HepG2 (cell line): ENCODE results near the gene HECTD2. TPM values are rescaled to one million over a fixed set of nuclear protein-coding genes. Genes with fewer than 3 reads are reported as not detected.

ENCODE experiments used
- ARHGAP35 ChIP-seq: sonication (generic); formaldehyde crosslinking; IDR thresholded peaks from 2 replicates; pipeline ENCODE4 v1.9.0; 2022; ENCODE audit warnings: mild to moderate bottlenecking, inconsistent platforms, moderate library complexity, missing genetic modification reagents, borderline replicate concordance
- CHD2 ChIP-seq: IDR thresholded peaks from 2 replicates; pipeline ENCODE4 v1.6.1; 2011; ENCODE audit warnings: low read depth, low read length, improper control_type of control experiment
- FOXC1 ChIP-seq: sonication (generic); formaldehyde crosslinking; IDR thresholded peaks from 2 replicates; pipeline ENCODE4 v1.8.0; 2022; ENCODE audit warnings: mild to moderate bottlenecking, missing genetic modification reagents, borderline replicate concordance
- KDM2A ChIP-seq: sonication (generic); formaldehyde crosslinking; IDR thresholded peaks from 2 replicates; pipeline ENCODE4 v1.4.0; 2020; ENCODE audit warnings: low read depth, missing genetic modification reagents, borderline replicate concordance
- KDM5A ChIP-seq: fragments of 200-600 bp; sonication (generic); IDR thresholded peaks from 2 replicates; pipeline ENCODE4 v1.7.0; 2018; ENCODE audit warnings: antibody characterized with exemption, mild to moderate bottlenecking, low read length, borderline replicate concordance
- MIER3 ChIP-seq: IDR thresholded peaks from 2 replicates; pipeline ENCODE4 v1.6.1; 2016; ENCODE audit warnings: missing compliant biosample characterization, borderline replicate concordance
- PITX1 ChIP-seq: sonication (generic); formaldehyde crosslinking; IDR thresholded peaks from 2 replicates; pipeline ENCODE4 v1.5.1; 2020; ENCODE audit warnings: mild to moderate bottlenecking, missing genetic modification reagents
- SP1 ChIP-seq, 2 experiments: fragments of 450-650 bp in 1 of 2; sonication (generic) in 1 of 2; formaldehyde crosslinking in 1 of 2; IDR thresholded peaks; 2 replicates each; pipeline versions ENCODE4 v1.4.0 to v1.6.1; 2016 to 2020; ENCODE audit warnings: missing genetic modification reagents in 1 of 2
- TBX3 ChIP-seq: fragments of 450-650 bp; IDR thresholded peaks from 2 replicates; pipeline ENCODE4 v1.6.1; 2017; ENCODE audit warnings: antibody characterized with exemption, mild to moderate bottlenecking, inconsistent platforms, borderline replicate concordance
- ZNF510 ChIP-seq: sonication (generic); formaldehyde crosslinking; IDR thresholded peaks from 2 replicates; pipeline ENCODE4 v1.4.0; 2020; ENCODE audit warnings: low read depth, mild to moderate bottlenecking, missing genetic modification reagents
- ZNF724P ChIP-seq: sonication (generic); formaldehyde crosslinking; IDR thresholded peaks from 2 replicates; pipeline ENCODE4 v1.8.0; 2022; ENCODE audit warnings: missing genetic modification reagents, borderline replicate concordance
- ZSCAN20 ChIP-seq: sonication (generic); formaldehyde crosslinking; IDR thresholded peaks from 2 replicates; pipeline ENCODE4 v1.4.0; 2020; ENCODE audit warnings: missing genetic modification reagents, mild to moderate bottlenecking, borderline replicate concordance
- polyA plus RNA-seq, 8 experiments: library from polyadenylated mRNA; depleted of rRNA in 3 of 8; stranded (reverse) in 7 of 8; unstranded in 1 of 8; fragments of >200 nt; fragmentation: Illumina TruSeq in 4 of 8; extraction: Trizol in 4 of 8; gene quantifications; 2 replicates each; pipeline versions ENCODE4 v1.2.1 to v1.2.3, GENCODE V29; 2011 to 2016; ENCODE audit warnings: low read depth in 4 of 8, missing spikeins in 1 of 8, mixed read lengths in 1 of 8; ENCODE audit not compliant: insufficient read depth in 1 of 8
- total RNA-seq, 5 experiments: library from RNA; depleted of rRNA; stranded (reverse); fragments of >200 nt; fragmentation: Illumina TruSeq; extraction: Trizol; gene quantifications; 2 replicates each; pipeline ENCODE4 v1.2.3, GENCODE V29; 2016; ENCODE audit warnings: low read depth in 1 of 5
- TF ChIP-seq, protein P1 (sequence below): sonication (generic); formaldehyde crosslinking; IDR thresholded peaks from 2 replicates; pipeline ENCODE4 v1.9.0; 2022; ENCODE audit warnings: missing genetic modification reagents, mild to moderate bottlenecking, borderline replicate concordance
- TF ChIP-seq, protein P2 (sequence below), 2 experiments: fragments of 450-650 bp in 1 of 2; sonication (generic) in 1 of 2; formaldehyde crosslinking; IDR thresholded peaks; 2 replicates each; pipeline versions ENCODE4 v1.5.0 to v1.8.0; 2020 to 2022; ENCODE audit warnings: mild to moderate bottlenecking in 1 of 2, missing genetic modification reagents in 1 of 2
- TF ChIP-seq, protein P3 (sequence below): sonication (generic); formaldehyde crosslinking; IDR thresholded peaks from 2 replicates; pipeline ENCODE4 v1.4.0; 2020; ENCODE audit warnings: missing genetic modification reagents
- TF ChIP-seq, protein P4 (sequence below): sonication (generic); formaldehyde crosslinking; IDR thresholded peaks from 2 replicates; pipeline ENCODE4 v1.4.0; 2020; ENCODE audit warnings: missing genetic modification reagents
- TF ChIP-seq, protein P5 (sequence below): sonication (generic); formaldehyde crosslinking; IDR thresholded peaks from 2 replicates; pipeline ENCODE4 v1.5.0; 2020; ENCODE audit warnings: mild to moderate bottlenecking, missing genetic modification reagents

Gene HECTD2
- total and polyA plus RNA-seq, 2 of the 13 experiments (the other 11 are each of a cell fraction or from before 2014, with no cell fraction given) = 3.2 to 5.2 TPM

DNA sequence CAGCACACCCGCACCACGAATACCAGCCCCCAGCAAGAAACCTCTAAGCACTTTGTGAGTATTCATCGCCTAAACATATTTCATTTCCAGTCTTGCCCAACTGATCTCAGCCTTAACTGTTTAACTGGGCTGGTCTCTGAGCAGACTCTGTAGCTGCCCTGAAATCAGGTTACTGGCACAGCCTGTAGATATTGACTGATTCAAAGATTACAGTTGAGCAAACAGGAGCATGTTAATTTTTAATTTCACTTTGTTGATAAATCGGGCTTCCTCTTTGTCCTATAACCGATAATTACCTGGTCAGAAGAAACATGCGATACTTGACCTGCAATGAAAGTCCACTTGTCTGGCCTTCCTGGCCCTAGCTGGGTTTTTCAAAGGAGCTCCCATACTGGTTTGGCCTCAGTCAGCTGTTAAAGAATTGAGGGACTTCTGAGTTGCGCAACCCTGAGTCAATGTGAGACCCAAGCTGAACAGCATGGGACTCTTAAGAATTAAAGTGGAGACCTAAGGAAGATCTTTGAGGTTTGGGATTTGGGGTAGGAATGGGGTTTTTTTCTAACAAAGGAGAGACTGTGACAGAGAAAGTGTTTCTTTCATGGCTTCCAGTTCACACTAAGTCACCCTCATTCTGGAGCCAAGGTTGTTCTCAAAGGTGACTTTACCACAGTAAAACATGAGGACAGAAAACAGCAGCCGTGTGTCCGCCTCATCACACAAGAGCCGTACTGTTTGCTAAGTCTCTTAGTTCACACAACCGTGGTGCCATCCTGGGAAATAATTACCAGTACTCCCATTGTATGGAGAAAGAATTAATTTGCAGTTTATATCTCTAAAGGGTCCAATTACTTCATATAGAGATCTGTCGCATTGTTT, 146.8 kb downstream of the HECTD2 start (continued):
- TF ChIP-seq, protein P1, sequence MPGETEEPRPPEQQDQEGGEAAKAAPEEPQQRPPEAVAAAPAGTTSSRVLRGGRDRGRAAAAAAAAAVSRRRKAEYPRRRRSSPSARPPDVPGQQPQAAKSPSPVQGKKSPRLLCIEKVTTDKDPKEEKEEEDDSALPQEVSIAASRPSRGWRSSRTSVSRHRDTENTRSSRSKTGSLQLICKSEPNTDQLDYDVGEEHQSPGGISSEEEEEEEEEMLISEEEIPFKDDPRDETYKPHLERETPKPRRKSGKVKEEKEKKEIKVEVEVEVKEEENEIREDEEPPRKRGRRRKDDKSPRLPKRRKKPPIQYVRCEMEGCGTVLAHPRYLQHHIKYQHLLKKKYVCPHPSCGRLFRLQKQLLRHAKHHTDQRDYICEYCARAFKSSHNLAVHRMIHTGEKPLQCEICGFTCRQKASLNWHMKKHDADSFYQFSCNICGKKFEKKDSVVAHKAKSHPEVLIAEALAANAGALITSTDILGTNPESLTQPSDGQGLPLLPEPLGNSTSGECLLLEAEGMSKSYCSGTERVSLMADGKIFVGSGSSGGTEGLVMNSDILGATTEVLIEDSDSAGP = no peak
- TF ChIP-seq, protein P2, sequence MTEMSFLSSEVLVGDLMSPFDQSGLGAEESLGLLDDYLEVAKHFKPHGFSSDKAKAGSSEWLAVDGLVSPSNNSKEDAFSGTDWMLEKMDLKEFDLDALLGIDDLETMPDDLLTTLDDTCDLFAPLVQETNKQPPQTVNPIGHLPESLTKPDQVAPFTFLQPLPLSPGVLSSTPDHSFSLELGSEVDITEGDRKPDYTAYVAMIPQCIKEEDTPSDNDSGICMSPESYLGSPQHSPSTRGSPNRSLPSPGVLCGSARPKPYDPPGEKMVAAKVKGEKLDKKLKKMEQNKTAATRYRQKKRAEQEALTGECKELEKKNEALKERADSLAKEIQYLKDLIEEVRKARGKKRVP (CRISPR knock-in tag; IDR thresholded peaks at IDR 0.05) = peak in 1 of 2 experiments; percentile 61; a peak in 1 of 4 replicates
- TF ChIP-seq ARHGAP35 (CRISPR knock-in tag) = no peak
- TF ChIP-seq ZNF510 (CRISPR knock-in tag) = no peak
- peak; percentile 88; the same call in 1 of the 2 replicates for TF ChIP-seq ZSCAN20
- TF ChIP-seq, protein P3, sequence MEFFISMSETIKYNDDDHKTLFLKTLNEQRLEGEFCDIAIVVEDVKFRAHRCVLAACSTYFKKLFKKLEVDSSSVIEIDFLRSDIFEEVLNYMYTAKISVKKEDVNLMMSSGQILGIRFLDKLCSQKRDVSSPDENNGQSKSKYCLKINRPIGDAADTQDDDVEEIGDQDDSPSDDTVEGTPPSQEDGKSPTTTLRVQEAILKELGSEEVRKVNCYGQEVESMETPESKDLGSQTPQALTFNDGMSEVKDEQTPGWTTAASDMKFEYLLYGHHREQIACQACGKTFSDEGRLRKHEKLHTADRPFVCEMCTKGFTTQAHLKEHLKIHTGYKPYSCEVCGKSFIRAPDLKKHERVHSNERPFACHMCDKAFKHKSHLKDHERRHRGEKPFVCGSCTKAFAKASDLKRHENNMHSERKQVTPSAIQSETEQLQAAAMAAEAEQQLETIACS (CRISPR knock-in tag) = no peak
- TF ChIP-seq CHD2 = no peak
- peak; percentile 70; the same call in 1 of the 2 replicates for TF ChIP-seq TBX3
- peak; percentile 38 for TF ChIP-seq PITX1 (CRISPR knock-in tag)
- TF ChIP-seq, protein P4, sequence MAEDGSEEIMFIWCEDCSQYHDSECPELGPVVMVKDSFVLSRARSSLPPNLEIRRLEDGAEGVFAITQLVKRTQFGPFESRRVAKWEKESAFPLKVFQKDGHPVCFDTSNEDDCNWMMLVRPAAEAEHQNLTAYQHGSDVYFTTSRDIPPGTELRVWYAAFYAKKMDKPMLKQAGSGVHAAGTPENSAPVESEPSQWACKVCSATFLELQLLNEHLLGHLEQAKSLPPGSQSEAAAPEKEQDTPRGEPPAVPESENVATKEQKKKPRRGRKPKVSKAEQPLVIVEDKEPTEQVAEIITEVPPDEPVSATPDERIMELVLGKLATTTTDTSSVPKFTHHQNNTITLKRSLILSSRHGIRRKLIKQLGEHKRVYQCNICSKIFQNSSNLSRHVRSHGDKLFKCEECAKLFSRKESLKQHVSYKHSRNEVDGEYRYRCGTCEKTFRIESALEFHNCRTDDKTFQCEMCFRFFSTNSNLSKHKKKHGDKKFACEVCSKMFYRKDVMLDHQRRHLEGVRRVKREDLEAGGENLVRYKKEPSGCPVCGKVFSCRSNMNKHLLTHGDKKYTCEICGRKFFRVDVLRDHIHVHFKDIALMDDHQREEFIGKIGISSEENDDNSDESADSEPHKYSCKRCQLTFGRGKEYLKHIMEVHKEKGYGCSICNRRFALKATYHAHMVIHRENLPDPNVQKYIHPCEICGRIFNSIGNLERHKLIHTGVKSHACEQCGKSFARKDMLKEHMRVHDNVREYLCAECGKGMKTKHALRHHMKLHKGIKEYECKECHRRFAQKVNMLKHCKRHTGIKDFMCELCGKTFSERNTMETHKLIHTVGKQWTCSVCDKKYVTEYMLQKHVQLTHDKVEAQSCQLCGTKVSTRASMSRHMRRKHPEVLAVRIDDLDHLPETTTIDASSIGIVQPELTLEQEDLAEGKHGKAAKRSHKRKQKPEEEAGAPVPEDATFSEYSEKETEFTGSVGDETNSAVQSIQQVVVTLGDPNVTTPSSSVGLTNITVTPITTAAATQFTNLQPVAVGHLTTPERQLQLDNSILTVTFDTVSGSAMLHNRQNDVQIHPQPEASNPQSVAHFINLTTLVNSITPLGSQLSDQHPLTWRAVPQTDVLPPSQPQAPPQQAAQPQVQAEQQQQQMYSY (CRISPR knock-in tag) = peak; percentile 51; the same call in 1 of the 2 replicates
- TF ChIP-seq ZNF724P (CRISPR knock-in tag) = no peak
- TF ChIP-seq SP1 (IDR thresholded peaks at IDR 0.05) = no peak
- TF ChIP-seq SP1 (CRISPR knock-in tag; IDR thresholded peaks at IDR 0.05) = no peak
- TF ChIP-seq KDM5A = no peak
- peak; percentile 34; the same call in 1 of the 2 replicates for TF ChIP-seq KDM2A (CRISPR knock-in tag)
- TF ChIP-seq MIER3 (CRISPR knock-in tag) = peak; percentile 72; the same call in 1 of the 2 replicates
- TF ChIP-seq, protein P5, sequence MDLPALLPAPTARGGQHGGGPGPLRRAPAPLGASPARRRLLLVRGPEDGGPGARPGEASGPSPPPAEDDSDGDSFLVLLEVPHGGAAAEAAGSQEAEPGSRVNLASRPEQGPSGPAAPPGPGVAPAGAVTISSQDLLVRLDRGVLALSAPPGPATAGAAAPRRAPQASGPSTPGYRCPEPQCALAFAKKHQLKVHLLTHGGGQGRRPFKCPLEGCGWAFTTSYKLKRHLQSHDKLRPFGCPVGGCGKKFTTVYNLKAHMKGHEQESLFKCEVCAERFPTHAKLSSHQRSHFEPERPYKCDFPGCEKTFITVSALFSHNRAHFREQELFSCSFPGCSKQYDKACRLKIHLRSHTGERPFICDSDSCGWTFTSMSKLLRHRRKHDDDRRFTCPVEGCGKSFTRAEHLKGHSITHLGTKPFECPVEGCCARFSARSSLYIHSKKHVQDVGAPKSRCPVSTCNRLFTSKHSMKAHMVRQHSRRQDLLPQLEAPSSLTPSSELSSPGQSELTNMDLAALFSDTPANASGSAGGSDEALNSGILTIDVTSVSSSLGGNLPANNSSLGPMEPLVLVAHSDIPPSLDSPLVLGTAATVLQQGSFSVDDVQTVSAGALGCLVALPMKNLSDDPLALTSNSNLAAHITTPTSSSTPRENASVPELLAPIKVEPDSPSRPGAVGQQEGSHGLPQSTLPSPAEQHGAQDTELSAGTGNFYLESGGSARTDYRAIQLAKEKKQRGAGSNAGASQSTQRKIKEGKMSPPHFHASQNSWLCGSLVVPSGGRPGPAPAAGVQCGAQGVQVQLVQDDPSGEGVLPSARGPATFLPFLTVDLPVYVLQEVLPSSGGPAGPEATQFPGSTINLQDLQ (CRISPR knock-in tag) = no peak
- no peak for TF ChIP-seq FOXC1 (CRISPR knock-in tag)
